ENCODE data around the gene KLHDC4. TPM values are rescaled to one million over a fixed set of nuclear protein-coding genes. Genes with fewer than 3 reads are reported as not detected.

The KLHDC4 gene
- total and polyA plus RNA-seq, 2 experiments from 2014 or later: 23.0 to 41.1 TPM

DNA sequence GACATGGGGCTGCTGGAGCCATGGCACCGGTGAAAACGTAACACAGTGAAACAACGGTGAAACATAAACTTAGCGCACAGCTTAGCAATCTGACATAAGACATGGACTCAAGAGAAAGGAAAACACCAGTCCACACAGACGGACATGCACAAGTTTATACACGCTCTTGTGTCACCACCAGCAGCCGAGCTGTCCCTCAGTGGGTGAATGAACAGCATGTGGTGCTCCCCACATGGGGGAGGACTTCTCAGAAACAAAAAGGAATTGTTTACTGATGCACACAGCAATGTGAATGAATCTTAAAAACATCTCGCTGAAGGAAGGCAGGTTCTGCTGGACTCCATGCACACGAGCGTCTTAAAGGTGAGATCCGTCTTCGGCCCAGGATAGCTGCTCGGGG, 34.2 kb downstream of the KLHDC4 start (continued):
- TF ChIP-seq, protein P1, sequence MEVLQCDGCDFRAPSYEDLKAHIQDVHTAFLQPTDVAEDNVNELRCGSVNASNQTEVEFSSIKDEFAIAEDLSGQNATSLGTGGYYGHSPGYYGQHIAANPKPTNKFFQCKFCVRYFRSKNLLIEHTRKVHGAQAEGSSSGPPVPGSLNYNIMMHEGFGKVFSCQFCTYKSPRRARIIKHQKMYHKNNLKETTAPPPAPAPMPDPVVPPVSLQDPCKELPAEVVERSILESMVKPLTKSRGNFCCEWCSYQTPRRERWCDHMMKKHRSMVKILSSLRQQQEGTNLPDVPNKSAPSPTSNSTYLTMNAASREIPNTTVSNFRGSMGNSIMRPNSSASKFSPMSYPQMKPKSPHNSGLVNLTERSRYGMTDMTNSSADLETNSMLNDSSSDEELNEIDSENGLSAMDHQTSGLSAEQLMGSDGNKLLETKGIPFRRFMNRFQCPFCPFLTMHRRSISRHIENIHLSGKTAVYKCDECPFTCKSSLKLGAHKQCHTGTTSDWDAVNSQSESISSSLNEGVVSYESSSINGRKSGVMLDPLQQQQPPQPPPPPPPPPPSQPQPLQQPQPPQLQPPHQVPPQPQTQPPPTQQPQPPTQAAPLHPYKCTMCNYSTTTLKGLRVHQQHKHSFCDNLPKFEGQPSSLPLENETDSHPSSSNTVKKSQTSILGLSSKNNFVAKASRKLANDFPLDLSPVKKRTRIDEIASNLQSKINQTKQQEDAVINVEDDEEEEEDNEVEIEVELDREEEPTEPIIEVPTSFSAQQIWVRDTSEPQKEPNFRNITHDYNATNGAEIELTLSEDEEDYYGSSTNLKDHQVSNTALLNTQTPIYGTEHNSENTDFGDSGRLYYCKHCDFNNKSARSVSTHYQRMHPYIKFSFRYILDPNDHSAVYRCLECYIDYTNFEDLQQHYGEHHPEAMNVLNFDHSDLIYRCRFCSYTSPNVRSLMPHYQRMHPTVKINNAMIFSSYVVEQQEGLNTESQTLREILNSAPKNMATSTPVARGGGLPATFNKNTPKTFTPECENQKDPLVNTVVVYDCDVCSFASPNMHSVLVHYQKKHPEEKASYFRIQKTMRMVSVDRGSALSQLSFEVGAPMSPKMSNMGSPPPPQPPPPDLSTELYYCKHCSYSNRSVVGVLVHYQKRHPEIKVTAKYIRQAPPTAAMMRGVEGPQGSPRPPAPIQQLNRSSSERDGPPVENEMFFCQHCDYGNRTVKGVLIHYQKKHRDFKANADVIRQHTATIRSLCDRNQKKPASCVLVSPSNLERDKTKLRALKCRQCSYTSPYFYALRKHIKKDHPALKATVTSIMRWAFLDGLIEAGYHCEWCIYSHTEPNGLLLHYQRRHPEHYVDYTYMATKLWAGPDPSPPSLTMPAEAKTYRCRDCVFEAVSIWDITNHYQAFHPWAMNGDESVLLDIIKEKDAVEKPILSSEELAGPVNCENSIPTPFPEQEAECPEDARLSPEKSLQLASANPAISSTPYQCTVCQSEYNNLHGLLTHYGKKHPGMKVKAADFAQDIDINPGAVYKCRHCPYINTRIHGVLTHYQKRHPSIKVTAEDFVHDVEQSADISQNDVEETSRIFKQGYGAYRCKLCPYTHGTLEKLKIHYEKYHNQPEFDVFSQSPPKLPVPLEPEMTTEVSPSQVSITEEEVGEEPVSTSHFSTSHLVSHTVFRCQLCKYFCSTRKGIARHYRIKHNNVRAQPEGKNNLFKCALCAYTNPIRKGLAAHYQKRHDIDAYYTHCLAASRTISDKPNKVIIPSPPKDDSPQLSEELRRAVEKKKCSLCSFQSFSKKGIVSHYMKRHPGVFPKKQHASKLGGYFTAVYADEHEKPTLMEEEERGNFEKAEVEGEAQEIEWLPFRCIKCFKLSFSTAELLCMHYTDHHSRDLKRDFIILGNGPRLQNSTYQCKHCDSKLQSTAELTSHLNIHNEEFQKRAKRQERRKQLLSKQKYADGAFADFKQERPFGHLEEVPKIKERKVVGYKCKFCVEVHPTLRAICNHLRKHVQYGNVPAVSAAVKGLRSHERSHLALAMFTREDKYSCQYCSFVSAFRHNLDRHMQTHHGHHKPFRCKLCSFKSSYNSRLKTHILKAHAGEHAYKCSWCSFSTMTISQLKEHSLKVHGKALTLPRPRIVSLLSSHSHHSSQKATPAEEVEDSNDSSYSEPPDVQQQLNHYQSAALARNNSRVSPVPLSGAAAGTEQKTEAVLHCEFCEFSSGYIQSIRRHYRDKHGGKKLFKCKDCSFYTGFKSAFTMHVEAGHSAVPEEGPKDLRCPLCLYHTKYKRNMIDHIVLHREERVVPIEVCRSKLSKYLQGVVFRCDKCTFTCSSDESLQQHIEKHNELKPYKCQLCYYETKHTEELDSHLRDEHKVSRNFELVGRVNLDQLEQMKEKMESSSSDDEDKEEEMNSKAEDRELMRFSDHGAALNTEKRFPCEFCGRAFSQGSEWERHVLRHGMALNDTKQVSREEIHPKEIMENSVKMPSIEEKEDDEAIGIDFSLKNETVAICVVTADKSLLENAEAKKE (CRISPR knock-in tag; IDR thresholded peaks at IDR 0.05): no peak

DNA sequence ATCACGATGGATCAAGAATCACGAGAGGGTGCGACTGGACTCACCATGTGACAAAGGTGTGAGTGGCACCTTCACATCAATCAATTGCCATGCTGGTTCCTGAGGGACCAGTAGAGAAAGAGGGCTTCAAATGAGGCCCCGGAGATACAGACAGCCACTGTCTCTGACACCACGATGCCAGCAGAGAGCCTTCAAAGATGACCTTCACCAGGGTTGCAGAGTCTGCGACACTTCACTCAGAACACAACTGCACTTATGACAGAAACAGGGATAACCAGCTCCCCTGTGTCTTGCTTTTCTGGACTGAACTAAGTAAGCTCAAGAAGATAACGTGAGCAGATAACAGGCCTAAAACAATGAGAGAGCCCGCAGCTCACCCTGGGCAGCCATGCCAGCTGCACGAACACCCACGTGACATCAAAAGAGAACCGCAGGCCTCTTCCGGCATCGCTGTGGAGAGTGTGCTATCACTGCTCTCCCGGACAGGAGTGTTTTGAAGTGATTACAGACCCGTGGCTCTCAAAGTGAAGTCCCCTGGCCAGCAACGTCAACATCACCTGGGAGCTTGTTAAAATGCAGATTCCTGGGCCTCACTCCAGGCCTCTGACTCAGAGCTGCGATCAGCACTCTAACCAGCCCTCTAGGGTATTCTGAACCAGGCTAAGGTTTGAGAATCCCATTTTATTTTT, 36.4 kb downstream of the KLHDC4 start:
- no peak overlapping the region for H3K4me3 Mint-ChIP-seq
- no peak overlapping the region for H3K27ac Mint-ChIP-seq
- peaks cover 8% of the 10 kb centered on the region for H3F3A ChIP-seq (replicated peaks; ENCODE audit: low read depth)
- ATAC-seq (no peak), DNase-seq (ENCODE audit: low spot score) (no peak)
- no peaks in the 10 kb centered on the region for H3K27me3 ChIP-seq (ENCODE audit: insufficient read depth)
- peaks cover 39% of the 10 kb centered on the region for H3K79me2 ChIP-seq (replicated peaks; ENCODE audit: insufficient read depth)
- H2AFZ ChIP-seq: no peak overlapping the region
- H3K36me3 ChIP-seq (ENCODE audit: insufficient read depth): peaks cover 16% of the 10 kb centered on the region
- H3K4me3 ChIP-seq: no peak overlapping the region
- peaks cover 25% of the 10 kb centered on the region for H4K20me1 ChIP-seq (replicated peaks; ENCODE audit: insufficient read depth)
- no peaks in the 10 kb centered on the region for H3K9me3 Mint-ChIP-seq
- H3K4me1 ChIP-seq (ENCODE audit: insufficient read depth): no peaks in the 10 kb centered on the region
- no peaks in the 10 kb centered on the region for H3K9me2 ChIP-seq (ENCODE audit: insufficient read depth)
- H3K4me2 ChIP-seq: no peak overlapping the region
- H3K27me3 Mint-ChIP-seq (ENCODE audit: insufficient read depth, low read depth, poor library complexity): peaks cover 4% of the 10 kb centered on the region
- H3K36me3 Mint-ChIP-seq (ENCODE audit: low read depth): peaks cover 51% of the 10 kb centered on the region
- no peak overlapping the region for H3K27ac ChIP-seq (ENCODE audit: low read depth)
- H3K4me1 Mint-ChIP-seq: peaks cover 4% of the 10 kb centered on the region; the same call in 2 of the 3 replicates
- TF ChIP-seq STAT1 (IDR thresholded peaks at IDR 0.05; ENCODE audit: unreplicated experiment) (no peak), NANOG (IDR thresholded peaks at IDR 0.05; ENCODE audit: borderline replicate concordance) (no peak), EZH2 (IDR thresholded peaks at IDR 0.05; ENCODE audit: low read depth, unreplicated experiment) (no peak), ZNF114 (CRISPR knock-in tag; IDR thresholded peaks at IDR 0.05) (no peak), ZNF331 (CRISPR knock-in tag; IDR thresholded peaks at IDR 0.05; ENCODE audit: low read depth) (no peak), CTCF (conservative IDR thresholded peaks at IDR 0.05; ENCODE audit: low read depth in 2 of 2) (no peak)
- TF ChIP-seq, protein P1 (CRISPR knock-in tag; IDR thresholded peaks at IDR 0.05): no peak

Measured in GM23338 (cell line).